ENCODE data around the gene SPRY1.

The SPRY1 gene

GRCh38 chr4:123396307-123397143 lies at the start of gene SPRY1:
Gene SPRY1 (plus strand): TSS chr4:123396795. CDS start chr4:123401592, 4,797 bp downstream.
- DNase-seq (ENCODE audit: low read depth in 2 of 2), result peak; percentile 52 to 73

GRCh38 chr4:123346951-123347350 lies 49.6 kb upstream of the SPRY1 start:
- no peak for DNase-seq (ENCODE audit: low read depth in 2 of 2)

- DNase-seq (ENCODE audit: low read depth in 2 of 2), result no peak
These were observed 47.6 kb upstream of the SPRY1 start for GRCh38 chr4:123348946-123349345.

- no peak for DNase-seq (ENCODE audit: low read depth in 2 of 2)
These were observed 47.0 kb upstream of the SPRY1 start for GRCh38 chr4:123349421-123350190.

- DNase-seq (ENCODE audit: low read depth in 2 of 2), result no peak
These were observed 46.4 kb upstream of the SPRY1 start for GRCh38 chr4:123350191-123350544.

- no peak for DNase-seq (ENCODE audit: low read depth in 2 of 2)
These were observed 45.9 kb upstream of the SPRY1 start for GRCh38 chr4:123350726-123351125.

- no peak for DNase-seq (ENCODE audit: low read depth in 2 of 2)
These were observed 44.9 kb upstream of the SPRY1 start for GRCh38 chr4:123351713-123352112.

GRCh38 chr4:123352240-123352945 lies 44.2 kb upstream of the SPRY1 start:
- no peak for DNase-seq (ENCODE audit: low read depth in 2 of 2)

GRCh38 chr4:123352966-123353365 lies 43.6 kb upstream of the SPRY1 start:
- no peak for DNase-seq (ENCODE audit: low read depth in 2 of 2)

GRCh38 chr4:123353656-123354055 lies 42.9 kb upstream of the SPRY1 start:
- no peak for DNase-seq (ENCODE audit: low read depth in 2 of 2)

GRCh38 chr4:123354701-123355100 lies 41.9 kb upstream of the SPRY1 start:
- DNase-seq (ENCODE audit: low read depth in 2 of 2), result no peak

GRCh38 chr4:123356921-123357320 lies 39.7 kb upstream of the SPRY1 start:
- no peak for DNase-seq (ENCODE audit: low read depth in 2 of 2)

GRCh38 chr4:123359449-123360315 lies 36.9 kb upstream of the SPRY1 start:
- DNase-seq (ENCODE audit: low read depth in 2 of 2), result no peak

- DNase-seq (ENCODE audit: low read depth in 2 of 2), result no peak
These were observed 35.3 kb upstream of the SPRY1 start for GRCh38 chr4:123361195-123361861.

- DNase-seq (ENCODE audit: low read depth in 2 of 2), result no peak
These were observed 34.5 kb upstream of the SPRY1 start for GRCh38 chr4:123362103-123362502.

GRCh38 chr4:123363729-123364128 lies 32.9 kb upstream of the SPRY1 start:
- no peak for DNase-seq (ENCODE audit: low read depth in 2 of 2)

- DNase-seq (ENCODE audit: low read depth in 2 of 2), result no peak
These were observed 31.7 kb upstream of the SPRY1 start for GRCh38 chr4:123364906-123365305.

- DNase-seq (ENCODE audit: low read depth in 2 of 2), result no peak
These were observed 31.2 kb upstream of the SPRY1 start for GRCh38 chr4:123365412-123365811.

- no peak for DNase-seq (ENCODE audit: low read depth in 2 of 2)
These were observed 30.3 kb upstream of the SPRY1 start for GRCh38 chr4:123366144-123366748.

- no peak for DNase-seq (ENCODE audit: low read depth in 2 of 2)
These were observed 17.8 kb upstream of the SPRY1 start for GRCh38 chr4:123378794-123379193.

Measured in stimulated activated CD4-positive, alpha-beta T cell treated with anti-CD3 and anti-CD28 coated beads, Interleukin-12 subunit alpha, Interleukin-12 subunit beta, amount 100 ng/mL, for 24 hours (primary cell).